Skin of body (tissue), 2 donors: ENCODE measurements around the gene MYNN. TPM values are rescaled to one million over a fixed set of nuclear protein-coding genes. Genes with fewer than 3 reads are reported as not detected.

Source experiments
- DNase-seq: peaks from one replicate; lab custom pipeline; 2025; lab: John Stamatoyannopoulos, UW
- total RNA-seq: library from RNA; depleted of rRNA; stranded (reverse); fragments of >200 nt; gene quantifications from one replicate; pipeline ENCODE4 v1.2.3, GENCODE V29; 2014

The MYNN gene
- total RNA-seq, 1 donor from 2014 or later: 34.0 TPM

DNA sequence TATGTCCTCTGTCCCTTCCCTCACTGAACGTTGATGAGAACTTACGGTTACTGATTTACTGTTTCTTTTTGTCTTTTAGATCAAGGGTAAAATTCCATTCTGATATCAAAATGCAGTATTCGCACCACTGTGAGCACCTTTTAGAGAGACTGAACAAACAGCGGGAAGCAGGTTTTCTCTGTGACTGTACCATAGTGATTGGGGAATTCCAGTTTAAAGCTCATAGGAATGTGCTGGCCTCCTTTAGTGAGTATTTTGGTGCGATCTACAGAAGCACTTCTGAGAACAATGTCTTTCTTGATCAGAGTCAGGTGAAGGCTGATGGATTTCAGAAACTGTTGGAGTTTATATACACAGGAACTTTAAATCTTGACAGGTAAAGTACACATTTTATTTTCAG lies 990 bp downstream of the MYNN start:
- no peak for DNase-seq

DNA sequence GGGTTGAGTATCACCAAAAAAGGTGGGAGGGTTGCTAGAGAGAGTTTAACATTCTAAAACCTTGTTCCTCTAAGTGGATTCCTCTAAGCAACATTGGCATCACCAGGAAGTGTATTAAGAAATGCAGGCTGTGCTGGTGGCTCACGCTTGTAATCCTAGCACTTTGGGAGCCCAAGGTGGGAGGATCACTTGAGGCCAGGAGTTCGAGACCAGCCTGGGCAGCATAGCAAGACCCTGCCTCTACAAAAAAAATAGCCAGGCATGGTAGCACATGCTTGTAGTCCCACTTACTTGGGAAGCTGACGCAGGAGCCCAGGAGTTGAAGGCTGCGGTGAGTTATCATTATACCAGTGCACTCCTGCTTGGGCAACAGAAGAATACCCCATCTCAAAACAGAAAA lies 4.6 kb downstream of the MYNN start:
- DNase-seq: no peak

DNA sequence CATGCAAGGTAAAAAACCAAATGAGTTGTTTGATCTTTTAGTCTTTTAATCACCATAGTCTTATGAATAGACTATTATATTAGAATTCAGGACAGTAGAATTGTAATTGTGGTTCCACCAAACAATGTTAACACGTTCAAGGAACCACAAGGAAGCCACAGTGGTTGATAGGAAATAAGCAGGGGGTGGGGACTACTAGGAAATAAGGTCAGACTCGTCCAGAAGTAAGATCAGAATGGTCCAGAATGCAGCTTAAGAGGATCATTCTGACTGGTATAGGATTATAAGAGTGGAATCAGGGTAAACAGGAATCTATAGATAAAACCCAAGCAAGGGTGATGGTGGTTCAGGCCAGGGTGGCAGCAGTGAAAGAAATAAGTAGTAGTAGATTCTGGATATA lies 7.5 kb downstream of the MYNN start:
- DNase-seq: no peak

DNA sequence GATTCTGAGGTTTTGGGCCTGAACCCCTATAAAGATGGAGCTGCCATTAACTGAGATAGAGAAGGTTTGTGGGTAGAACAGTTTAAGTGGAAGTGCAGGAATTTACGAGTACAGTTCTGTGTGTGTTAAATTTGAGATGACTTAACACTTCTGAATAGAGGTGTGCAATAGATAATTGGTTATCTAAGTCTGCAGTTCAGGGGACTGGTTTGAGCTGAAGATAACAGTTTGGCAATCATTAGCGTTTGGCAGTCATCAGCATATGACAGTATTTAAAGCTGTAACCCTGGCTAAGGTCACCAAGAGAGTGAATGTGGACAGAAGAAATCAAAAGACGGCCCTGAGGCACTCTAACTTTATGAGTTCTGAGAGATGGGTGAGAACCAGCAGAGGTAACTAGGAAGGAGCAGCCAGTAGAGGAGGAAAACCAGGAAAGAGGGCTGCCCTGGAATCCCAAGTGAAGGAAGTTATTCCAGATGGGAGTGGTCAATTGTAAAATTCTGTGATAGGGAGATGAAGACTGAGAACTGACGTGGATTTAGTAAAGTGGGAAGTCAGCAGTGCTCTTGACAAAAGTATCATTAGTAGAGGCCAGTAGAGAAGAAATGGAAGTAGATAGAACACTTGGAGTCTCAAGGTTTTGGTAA lies 8.1 kb downstream of the MYNN start:
- DNase-seq: no peak

- DNase-seq: no peak
Measured at GRCh38 chr3:169787120-169787519, 13.9 kb downstream of the MYNN start.

GRCh38 chr3:169787791-169788190 lies 14.6 kb downstream of the MYNN start:
- no peak for DNase-seq

DNA sequence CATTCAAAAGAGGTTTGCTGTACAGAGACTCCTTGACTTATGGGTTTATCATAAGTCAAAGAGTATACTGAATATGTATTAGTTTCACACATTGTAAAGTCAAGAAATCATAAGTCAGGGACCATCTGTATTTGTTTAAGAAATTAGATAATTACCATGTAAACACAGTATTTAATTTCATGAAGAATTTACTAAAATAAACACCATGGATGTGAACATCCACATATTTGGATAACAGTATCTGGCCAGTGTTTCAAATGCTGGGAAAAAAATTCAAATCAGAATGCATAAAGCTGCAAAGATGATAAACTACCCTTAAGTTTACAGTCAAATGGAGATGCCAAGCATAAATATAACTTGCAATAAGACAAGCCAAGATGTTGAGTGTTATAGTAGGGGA lies 17.0 kb downstream of the MYNN start:
- no peak for DNase-seq

DNA sequence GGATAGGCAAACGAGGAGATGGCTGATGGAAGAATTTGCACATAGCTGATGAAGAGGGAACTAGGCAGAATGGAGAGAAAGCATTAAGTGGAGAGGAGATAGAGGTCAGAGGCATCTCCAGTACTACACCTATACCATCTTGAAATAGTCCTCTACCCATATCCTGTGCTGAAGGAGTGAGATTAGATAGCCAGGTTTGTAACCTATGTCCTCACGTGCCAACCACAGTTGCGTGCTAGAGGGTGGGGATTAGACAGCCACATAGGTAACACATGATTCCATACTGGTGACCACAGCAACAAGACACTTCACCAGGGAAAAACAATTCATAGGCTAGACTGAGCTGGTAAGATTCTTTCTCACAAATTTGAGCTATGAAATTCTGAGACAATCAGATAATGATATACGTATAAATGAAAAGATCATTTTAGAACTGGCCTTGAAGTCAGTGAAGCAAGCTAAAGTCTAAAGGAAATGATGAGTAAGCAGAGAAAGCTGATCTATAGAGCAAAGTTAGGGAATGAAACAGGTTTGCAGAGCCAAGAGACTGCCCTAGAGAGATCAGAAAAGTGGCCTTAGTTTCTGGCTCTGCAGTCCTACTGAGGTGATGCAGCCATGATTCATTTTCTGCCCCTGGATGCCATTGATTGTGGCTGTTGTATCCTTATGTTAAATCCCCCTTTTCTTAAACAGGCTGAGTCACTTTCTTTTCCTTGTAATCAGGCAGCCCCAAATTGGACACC lies 17.7 kb downstream of the MYNN start:
- DNase-seq: no peak

DNA sequence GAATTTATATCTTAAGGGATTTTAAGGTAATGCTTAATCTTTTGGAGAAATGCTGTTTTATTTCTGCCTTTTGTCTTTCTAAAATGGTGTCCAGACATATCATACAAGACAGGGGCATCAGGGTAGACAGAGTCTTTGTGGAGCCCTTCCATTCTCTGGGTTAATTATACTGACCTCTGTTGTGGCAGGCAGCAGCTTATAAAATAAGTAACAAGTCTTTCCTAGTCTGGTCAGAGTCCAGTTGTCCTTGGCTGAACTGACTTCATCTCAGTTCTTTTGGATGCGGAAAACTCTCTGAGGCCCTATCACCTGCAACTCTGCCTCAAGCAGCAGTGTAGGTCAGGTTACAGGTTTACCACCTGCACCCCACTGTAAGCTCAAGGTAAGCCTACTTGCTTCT lies 19.2 kb downstream of the MYNN start:
- no peak for DNase-seq

DNA sequence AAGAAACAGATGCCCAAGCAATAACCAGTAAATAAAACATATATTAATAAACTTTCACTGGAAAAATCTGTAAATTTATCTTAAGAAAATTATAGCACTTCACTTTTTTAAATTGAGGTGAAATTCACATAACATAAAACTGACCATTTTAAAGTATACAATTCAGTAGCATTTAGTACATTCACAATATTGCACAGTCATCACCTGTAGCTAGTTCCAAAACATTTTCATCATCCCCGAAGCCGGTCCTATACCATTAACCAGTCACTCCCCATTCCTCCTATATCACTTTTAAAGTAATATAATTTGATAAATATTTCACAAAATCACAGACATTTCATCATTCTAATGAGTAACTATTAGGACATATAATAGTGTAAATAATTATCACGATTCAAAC lies 31.5 kb downstream of the MYNN start:
- DNase-seq: no peak

DNA sequence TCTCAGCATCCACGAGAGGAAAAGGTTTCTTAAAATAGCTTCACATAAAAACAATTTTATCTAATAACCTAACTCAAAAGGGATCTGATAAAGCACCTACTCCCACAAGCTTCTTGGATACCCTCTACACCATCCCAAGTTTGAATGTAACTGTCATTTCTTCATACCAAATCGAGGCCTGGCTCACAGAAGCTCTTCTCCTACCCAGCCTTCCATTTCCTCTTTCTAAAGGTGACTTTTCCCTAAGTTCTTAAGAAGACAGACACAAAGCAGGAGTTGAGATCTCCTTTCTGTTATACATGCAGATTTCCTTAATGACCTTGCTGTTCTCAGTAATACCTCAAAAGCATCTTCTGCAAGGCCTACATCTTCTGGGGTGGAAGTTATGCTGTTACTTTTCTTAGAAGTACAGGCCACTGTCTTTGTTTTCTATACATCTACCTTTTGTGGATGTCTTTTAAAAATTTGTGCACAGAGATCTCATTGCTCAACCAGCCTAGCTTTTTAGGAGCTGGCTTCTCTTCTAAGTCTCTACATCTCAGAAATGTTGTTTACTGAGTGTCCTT lies 36.1 kb downstream of the MYNN start:
- DNase-seq: no peak

- DNase-seq: peak; percentile 21
Measured at GRCh38 chr3:169811631-169812331, 38.6 kb downstream of the MYNN start.

DNA sequence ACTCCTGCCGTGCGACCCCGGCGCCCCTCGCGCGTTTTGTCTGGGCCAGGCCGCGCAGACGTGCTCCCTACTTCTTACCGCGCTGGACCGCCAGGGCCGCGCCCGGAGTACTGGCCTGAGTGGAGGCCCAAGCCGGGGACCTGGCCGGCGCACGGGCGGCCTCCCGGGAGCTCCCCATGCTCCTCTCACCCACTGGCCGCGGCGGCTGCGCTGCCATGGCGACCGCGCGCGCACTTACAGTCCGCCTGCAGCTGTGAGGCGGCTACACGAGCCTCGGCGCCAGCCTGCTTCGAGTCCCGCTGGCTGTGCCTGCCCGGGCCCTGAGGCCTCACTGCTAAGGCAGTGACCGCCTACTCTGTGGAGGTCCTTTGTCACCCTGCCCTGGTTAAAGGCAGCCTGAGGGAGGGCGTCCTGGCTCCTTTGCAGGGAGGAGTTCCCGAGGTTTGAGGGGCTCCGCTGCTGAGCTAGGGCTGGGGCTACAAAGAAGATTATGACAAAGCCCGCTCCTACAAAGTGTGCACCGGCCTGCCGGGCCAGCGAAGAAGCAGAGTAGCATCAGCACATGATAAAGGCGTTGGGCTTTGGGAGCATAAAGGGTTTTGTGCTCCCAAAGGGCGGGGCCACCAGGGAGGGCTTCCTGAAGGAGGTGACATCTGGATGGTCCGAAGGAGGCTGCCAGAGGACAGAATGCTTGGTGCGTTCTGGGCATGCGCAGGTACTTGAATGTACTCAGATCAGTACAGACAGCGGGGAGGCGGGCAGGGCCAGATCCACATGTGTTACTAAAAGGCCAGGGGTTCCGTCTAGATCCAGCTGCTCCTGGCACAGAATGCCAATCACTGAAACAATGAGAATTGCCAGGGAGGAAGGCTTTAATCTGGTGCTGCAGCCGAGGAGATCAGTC lies 39.4 kb downstream of the MYNN start, which contains the start of the genes LRRC34 and LRRIQ4:
LRRC34 (minus strand) TSS at position 573 of the 904 bp plus-strand sequence; CDS start at position 217, 356 bp downstream.
LRRIQ4 (plus strand) TSS at position 539 of the 904 bp plus-strand sequence. CDS start 9,052 bp downstream, outside the sequence.
- DNase-seq: peak; percentile 60

GRCh38 chr3:169813278-169813677 lies 40.1 kb downstream of the MYNN start:
- no peak for DNase-seq

- no peak for DNase-seq
Measured at GRCh38 chr3:169813757-169814517, 40.7 kb downstream of the MYNN start.

- DNase-seq: no peak
Measured at GRCh38 chr3:169815590-169816150, 42.5 kb downstream of the MYNN start.

DNA sequence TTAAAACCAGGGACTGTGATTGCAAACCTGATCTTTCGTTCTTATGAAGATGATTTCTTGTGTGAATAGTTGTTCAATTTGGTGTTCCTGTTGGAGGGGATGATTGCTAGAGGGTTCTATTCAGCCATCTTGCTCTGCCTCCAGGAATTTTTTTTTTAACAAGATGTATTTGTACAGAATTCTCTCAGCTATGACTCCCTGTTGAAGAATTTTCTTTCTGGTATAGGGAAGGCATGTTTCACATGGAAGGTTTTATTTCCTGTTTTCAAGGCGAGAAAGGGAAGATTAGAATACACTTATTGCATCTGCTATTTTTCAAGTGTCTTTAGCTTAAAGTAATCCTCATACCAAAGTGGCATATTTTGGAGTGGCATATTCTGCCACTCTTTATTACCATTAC lies 45.1 kb downstream of the MYNN start:
- no peak for DNase-seq

DNA sequence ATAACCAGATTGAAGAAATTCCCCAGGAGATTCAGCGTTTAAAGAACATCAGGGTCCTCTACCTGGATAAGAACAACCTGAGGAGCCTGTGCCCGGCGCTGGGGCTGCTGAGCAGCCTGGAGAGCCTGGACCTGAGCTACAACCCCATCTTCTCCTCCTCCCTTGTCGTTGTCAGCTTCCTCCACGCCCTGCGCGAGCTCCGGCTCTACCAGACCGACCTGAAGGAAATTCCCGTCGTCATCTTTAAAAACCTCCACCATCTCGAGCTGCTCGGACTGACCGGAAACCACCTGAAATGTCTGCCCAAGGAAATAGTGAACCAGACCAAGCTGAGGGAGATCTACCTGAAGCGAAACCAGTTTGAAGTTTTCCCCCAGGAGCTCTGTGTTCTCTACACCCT lies 48.9 kb downstream of the MYNN start:
- no peak for DNase-seq

DNA sequence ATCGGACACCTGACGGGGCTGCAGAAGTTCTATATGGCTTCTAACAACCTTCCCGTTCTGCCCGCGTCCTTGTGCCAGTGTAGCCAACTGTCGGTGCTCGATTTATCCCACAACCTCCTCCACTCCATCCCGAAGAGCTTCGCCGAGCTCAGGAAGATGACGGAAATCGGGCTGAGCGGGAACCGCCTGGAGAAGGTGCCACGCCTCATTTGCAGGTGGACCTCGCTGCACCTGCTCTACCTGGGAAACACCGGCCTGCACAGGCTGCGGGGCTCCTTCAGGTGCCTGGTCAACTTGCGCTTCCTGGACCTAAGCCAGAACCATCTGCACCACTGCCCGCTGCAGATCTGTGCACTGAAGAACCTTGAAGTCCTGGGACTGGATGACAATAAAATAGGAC lies 49.3 kb downstream of the MYNN start:
- DNase-seq: no peak

DNA sequence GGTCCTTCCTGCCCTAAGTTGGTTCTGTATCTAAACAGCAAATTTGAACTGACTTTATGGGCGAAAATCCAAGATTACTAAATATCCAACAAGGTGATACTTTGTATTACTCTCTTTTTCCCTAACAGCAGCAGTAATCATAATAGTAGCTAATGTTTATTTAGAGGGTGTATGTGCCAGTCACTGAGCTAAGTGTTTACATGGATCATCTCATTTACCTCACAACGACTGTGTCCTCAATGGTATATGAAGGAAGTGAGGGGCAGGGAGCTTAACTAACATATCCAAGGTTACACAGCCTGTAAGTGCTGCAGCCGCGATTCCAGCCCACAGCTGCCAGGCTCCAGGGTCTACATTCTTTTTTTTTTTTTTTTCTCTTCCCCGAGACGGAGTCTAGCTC lies 49.8 kb downstream of the MYNN start:
- no peak for DNase-seq
